Activated CD4-positive, alpha-beta memory T cell treated with anti-CD3 and anti-CD28 coated beads, Interleukin-2, amount 10 ng/mL, durations not matched to agents 7 days and 5 days (primary cell): ENCODE data around the gene SEC62. TPM values are rescaled to one million over a fixed set of nuclear protein-coding genes. Genes with fewer than 3 reads are reported as not detected.

Experiments
- CTCF ChIA-PET: fragments of 350-600 bp; sonication (Branson Sonifier 250); formaldehyde crosslinking; loops from one replicate; lab custom pipeline; 2021; ENCODE audit warnings: antibody characterized with exemption, inconsistent platforms; lab: Charles Lee
- POLR2A ChIA-PET: fragments of 350-600 bp; sonication (Branson Sonifier 250); formaldehyde crosslinking; loops from one replicate; lab custom pipeline; 2021; ENCODE audit warnings: antibody characterized with exemption; lab: Charles Lee
- DNase-seq: peaks from one replicate; pipeline ENCODE4 v3.0.0-alpha.2; 2020
- H3K27ac Mint-ChIP-seq: one replicate; pipeline ENCODE4 v1.8.0; 2021; ENCODE audit warnings: mild to moderate bottlenecking, mixed read lengths
- H3K27me3 Mint-ChIP-seq: one replicate; pipeline ENCODE4 v1.8.0; 2021; ENCODE audit warnings: mixed read lengths
- H3K36me3 Mint-ChIP-seq: one replicate; pipeline ENCODE4 v1.8.0; 2021; ENCODE audit warnings: low read depth, mixed read lengths
- H3K4me1 Mint-ChIP-seq: one replicate; pipeline ENCODE4 v1.8.0; 2021; ENCODE audit warnings: mixed read lengths
- H3K4me3 Mint-ChIP-seq: one replicate; pipeline ENCODE4 v1.8.0; 2021; ENCODE audit warnings: mild to moderate bottlenecking, mixed read lengths
- H3K9me3 Mint-ChIP-seq: one replicate; pipeline ENCODE4 v1.8.0; 2021; ENCODE audit warnings: mixed read lengths
- total RNA-seq, 2 experiments: library from RNA; stranded (reverse); gene quantifications; one replicate each; pipeline ENCODE4 v1.2.3, GENCODE V29; 2021

SEC62 gene
- total RNA-seq, 2 experiments from 2014 or later = 53.7 to 57.9 TPM

DNA sequence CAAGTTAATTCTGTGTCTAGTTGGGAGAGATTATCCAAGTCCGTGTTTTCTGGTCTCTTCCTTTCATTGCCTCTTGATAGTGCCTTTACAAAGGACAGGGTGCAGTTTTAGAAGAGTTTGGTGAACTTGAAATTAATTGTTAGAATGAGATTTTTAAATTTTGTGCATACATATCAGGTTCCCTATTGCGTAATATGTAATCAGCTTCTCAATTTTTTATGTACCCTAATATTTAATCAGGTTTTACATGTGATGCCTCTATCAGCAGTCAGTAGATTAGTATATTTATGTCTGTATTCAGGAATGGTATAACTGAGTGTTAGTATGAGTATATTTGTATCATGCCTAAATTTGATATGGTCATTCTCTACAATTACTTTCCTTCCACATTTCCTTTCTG is 4.9 kb downstream of the SEC62 start:
- H3K27me3 Mint-ChIP-seq = no peaks in the 10 kb centered on the region
- peaks cover 26% of the 10 kb centered on the region for H3K36me3 Mint-ChIP-seq
- H3K4me3 Mint-ChIP-seq = no peak overlapping the region
- no peak for DNase-seq
- no peak overlapping the region for H3K27ac Mint-ChIP-seq
- ChIA-PET POLR2A (no interaction called here), CTCF (no interaction called here)
- H3K4me1 Mint-ChIP-seq = peaks cover 37% of the 10 kb centered on the region
- H3K9me3 Mint-ChIP-seq = no peaks in the 10 kb centered on the region

DNA sequence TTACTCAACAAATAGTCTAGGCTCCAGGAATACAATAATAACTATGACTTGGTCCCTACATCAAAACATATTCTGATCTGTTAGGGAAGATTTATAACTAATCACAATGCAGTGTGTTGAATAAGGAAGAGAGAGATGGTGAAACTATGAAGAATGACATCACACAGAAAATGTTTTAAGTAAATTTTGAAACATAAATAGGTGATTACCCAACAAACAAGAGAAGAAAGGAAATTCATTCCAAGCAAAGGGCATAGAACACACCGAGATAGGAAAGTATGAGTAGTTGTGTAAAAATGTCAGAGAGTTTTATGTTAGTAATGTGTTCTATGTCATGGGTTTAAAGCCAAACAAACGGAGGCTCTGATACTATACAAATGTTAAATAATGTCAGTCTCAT is 13.4 kb downstream of the SEC62 start:
- no peak overlapping the region for H3K4me3 Mint-ChIP-seq
- CTCF ChIA-PET = no interaction called here

DNA sequence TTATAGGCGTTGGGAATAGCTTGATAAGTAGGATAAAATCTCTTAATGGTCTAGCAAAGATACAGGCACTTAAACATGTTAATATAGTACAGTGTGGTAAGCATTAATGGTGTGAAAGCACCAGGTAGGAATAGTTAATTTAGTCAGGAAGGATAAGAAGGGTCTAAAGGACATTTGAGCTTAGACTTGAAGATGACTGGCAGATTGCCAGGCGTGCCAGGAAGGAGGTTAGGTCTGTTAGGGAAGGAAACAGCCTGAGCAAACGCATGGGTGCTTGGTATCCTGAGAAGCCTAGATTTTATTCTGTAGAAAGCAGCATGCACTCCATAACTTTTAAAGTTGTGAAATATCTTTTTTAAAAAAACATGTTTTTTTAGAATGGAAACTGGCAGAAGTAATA is 17.7 kb downstream of the SEC62 start:
- Mint-ChIP-seq H3K4me3 (no peak overlapping the region), H3K36me3 (peaks cover 60% of the 10 kb centered on the region), H3K4me1 (peaks cover 2% of the 10 kb centered on the region), H3K27ac (no peak overlapping the region), H3K27me3 (no peaks in the 10 kb centered on the region), H3K9me3 (no peaks in the 10 kb centered on the region)
- POLR2A ChIA-PET = no interaction called here
- DNase-seq = no peak
- CTCF ChIA-PET = no interaction called here

More for the DNA sequence above, 13.4 kb downstream of the SEC62 start:
- Mint-ChIP-seq H3K9me3 (no peaks in the 10 kb centered on the region), H3K27me3 (no peaks in the 10 kb centered on the region), H3K4me1 (peaks cover 3% of the 10 kb centered on the region), H3K27ac (no peak overlapping the region), H3K36me3 (peaks cover 60% of the 10 kb centered on the region)
- POLR2A ChIA-PET = no interaction called here
- no peak for DNase-seq

DNA sequence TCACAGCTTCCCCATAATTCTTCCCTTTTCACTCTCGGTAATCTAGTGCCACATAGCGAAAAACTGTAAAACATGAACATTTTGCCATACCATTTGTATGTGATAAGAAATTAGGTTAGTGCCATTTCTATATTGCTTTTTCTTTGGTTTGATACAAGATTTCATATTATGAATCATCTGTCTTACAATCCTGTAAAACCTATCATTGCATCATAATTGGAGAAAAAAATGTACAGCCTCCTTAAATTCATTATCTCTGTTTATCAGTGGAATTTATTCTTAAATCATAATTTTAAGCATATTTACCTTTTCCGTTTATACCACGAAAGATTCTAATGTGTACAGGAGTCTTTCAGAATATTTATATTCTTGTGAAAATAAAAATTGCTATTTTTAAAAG is 23.8 kb downstream of the SEC62 start:
- DNase-seq = no peak
- ChIA-PET POLR2A (no interaction called here), CTCF (interaction anchor here (1.2 kb wide), 1 partner anchor 16 kb away, joined by 3 read pairs; no protein-coding TSS in a partner anchor)
- Mint-ChIP-seq H3K27ac (no peak overlapping the region), H3K4me1 (no peaks in the 10 kb centered on the region), H3K27me3 (no peaks in the 10 kb centered on the region), H3K36me3 (peaks cover 25% of the 10 kb centered on the region), H3K4me3 (no peak overlapping the region), H3K9me3 (no peaks in the 10 kb centered on the region)

DNA sequence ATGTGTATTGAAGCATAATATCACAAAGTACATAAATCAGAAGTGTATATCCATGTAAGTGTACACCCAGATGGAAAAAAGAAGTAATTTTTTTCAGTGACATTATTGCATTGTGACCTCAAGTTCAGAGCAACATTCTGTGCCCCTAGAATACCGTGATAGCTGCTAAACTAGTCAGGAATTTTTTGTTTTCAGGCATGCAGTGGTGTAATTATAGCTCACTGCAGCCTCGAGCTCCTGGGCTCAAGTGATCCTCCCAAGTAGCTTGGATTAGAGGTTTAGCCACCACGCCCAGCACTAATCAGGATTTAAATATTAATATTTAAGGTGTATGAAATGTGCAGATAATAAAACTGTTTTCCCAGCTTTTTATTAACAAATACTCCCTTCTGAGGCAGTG is 25.5 kb downstream of the SEC62 start:
- no peak overlapping the region for H3K27ac Mint-ChIP-seq
- ChIA-PET CTCF (no interaction called here), POLR2A (interaction anchor here (1.2 kb wide), 1 partner anchor 25 kb away, joined by 4 read pairs; no protein-coding TSS in a partner anchor)
- no peaks in the 10 kb centered on the region for H3K4me1 Mint-ChIP-seq
- H3K27me3 Mint-ChIP-seq = no peaks in the 10 kb centered on the region
- no peaks in the 10 kb centered on the region for H3K9me3 Mint-ChIP-seq
- H3K36me3 Mint-ChIP-seq = peaks cover 28% of the 10 kb centered on the region
- H3K4me3 Mint-ChIP-seq = no peak overlapping the region
- DNase-seq = no peak

DNA sequence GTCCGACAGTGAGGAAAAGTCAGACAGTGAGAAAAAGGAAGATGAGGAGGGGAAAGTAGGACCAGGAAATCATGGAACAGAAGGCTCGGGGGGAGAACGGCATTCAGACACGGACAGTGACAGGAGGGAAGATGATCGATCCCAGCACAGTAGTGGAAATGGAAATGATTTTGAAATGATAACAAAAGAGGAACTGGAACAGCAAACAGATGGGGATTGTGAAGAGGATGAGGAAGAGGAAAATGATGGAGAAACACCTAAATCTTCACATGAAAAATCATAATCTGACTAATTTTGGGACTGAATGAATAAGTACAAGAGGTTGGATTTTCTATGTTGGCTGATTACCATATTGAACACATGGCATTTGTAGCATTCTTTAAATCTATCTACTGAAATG is 26.2 kb downstream of the SEC62 start:
- DNase-seq = no peak
- H3K36me3 Mint-ChIP-seq = peaks cover 29% of the 10 kb centered on the region
- H3K27me3 Mint-ChIP-seq = no peaks in the 10 kb centered on the region
- H3K27ac Mint-ChIP-seq = no peak overlapping the region
- no peaks in the 10 kb centered on the region for H3K4me1 Mint-ChIP-seq
- ChIA-PET CTCF (no interaction called here), POLR2A (interaction anchor here (1.2 kb wide), 1 partner anchor 26 kb away, joined by 4 read pairs; no protein-coding TSS in a partner anchor)
- H3K4me3 Mint-ChIP-seq = no peak overlapping the region
- no peaks in the 10 kb centered on the region for H3K9me3 Mint-ChIP-seq

DNA sequence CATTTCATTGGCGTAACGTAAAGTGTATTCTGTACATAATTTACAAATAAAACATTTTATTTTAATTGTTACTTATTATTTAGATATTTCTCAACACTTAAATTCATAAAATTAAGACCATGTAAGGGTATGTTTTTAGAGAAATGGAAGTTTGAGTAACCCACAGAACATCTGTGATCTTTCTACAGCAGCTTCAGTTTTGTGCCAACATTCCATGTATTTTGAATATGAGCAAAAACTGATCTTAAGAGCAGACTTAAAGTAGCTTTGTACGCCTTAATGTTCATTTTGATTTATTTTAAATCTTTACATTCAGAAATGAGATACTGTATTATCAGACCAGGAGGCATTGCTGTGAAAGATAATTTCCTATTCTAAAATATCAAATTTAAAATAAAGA is 27.2 kb downstream of the SEC62 start:
- peaks cover 28% of the 10 kb centered on the region for H3K36me3 Mint-ChIP-seq

DNA sequence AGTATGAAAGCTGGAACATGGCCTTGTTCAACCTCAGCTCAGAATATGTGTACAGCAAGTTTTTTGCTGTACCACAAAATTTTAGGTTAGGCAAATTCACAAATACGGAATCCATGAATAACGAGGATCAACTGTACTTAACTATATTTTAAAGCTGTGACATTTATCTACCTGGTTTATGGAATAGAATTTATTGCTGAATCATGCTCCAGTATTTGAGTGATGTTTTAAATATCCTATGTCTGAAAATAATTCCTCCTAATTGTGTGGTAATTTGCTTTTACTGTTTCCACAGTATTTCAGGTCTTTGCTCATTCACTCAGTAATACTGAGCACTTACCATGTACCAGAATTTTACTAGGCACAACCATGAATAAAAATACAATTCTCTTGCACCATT is 29.5 kb downstream of the SEC62 start:
- no peak for DNase-seq
- POLR2A ChIA-PET = no interaction called here
- no peak overlapping the region for H3K4me3 Mint-ChIP-seq
- H3K9me3 Mint-ChIP-seq = no peaks in the 10 kb centered on the region
- H3K4me1 Mint-ChIP-seq = peaks cover 12% of the 10 kb centered on the region
- peaks cover 32% of the 10 kb centered on the region for H3K36me3 Mint-ChIP-seq
- CTCF ChIA-PET = no interaction called here
- H3K27ac Mint-ChIP-seq = no peak overlapping the region
- H3K27me3 Mint-ChIP-seq = no peaks in the 10 kb centered on the region

More for the DNA sequence above, 27.2 kb downstream of the SEC62 start:
- H3K27ac Mint-ChIP-seq = no peak overlapping the region
- H3K4me1 Mint-ChIP-seq = peaks cover 4% of the 10 kb centered on the region
- POLR2A ChIA-PET = no interaction called here
- no peak for DNase-seq
- no peaks in the 10 kb centered on the region for H3K9me3 Mint-ChIP-seq
- H3K4me3 Mint-ChIP-seq = no peak overlapping the region
- CTCF ChIA-PET = no interaction called here
- H3K27me3 Mint-ChIP-seq = no peaks in the 10 kb centered on the region

DNA sequence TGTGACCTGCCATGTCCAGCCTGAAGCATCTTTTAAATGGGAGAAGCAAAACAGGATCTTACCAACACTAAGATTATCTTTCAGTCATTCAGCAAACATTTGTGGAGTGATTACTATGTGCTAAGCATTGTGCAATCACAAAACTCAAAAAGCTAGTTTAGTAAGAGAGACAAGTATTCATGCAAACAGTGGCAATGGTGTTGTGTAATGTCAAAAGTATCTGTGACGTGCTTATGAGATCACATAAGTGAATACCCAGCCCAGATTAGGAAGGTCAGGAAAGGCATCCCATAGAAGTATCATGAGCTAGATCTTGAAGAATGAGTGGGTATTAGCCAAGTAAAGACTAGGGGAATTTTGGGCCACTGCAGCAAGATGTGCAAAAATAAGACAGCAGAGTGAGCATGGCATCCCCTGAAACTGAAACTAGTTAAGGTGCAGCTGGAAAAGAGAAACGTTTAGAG is 32.1 kb downstream of the SEC62 start:
- no peaks in the 10 kb centered on the region for H3K27me3 Mint-ChIP-seq
- DNase-seq = no peak
- CTCF ChIA-PET = no interaction called here
- POLR2A ChIA-PET = interaction anchor here (1.0 kb wide), 1 partner anchor 13 kb away, joined by 3 read pairs; no protein-coding TSS in a partner anchor
- peaks cover 26% of the 10 kb centered on the region for H3K4me1 Mint-ChIP-seq
- no peak overlapping the region for H3K4me3 Mint-ChIP-seq
- H3K27ac Mint-ChIP-seq = no peak overlapping the region
- H3K9me3 Mint-ChIP-seq = no peaks in the 10 kb centered on the region
- peaks cover 24% of the 10 kb centered on the region for H3K36me3 Mint-ChIP-seq

DNA sequence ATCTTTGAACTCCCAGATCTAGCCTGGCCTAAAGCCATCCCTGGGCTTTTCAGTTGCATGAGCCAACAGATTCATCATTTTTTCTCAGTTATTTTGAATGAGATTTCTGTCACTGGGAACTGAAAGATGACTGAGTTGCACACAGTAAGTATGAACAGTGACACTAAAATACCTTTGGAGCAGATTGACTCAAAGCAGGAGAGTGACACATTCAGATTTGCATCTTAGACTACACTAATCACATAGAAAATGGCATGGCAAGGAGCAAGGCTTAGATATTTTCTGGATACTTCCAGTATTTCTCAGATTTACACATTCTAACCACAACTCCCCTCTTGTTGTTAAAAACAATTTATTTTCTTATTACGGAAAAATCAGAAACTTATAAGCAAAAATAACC is 32.8 kb downstream of the SEC62 start:
- Mint-ChIP-seq H3K9me3 (no peaks in the 10 kb centered on the region), H3K4me3 (no peak overlapping the region), H3K36me3 (peaks cover 24% of the 10 kb centered on the region), H3K27ac (no peak overlapping the region), H3K27me3 (no peaks in the 10 kb centered on the region), H3K4me1 (peaks cover 26% of the 10 kb centered on the region)
- no peak for DNase-seq
- ChIA-PET CTCF (no interaction called here), POLR2A (interaction anchor here (1.0 kb wide), 1 partner anchor 12 kb away, joined by 3 read pairs; no protein-coding TSS in a partner anchor)

DNA sequence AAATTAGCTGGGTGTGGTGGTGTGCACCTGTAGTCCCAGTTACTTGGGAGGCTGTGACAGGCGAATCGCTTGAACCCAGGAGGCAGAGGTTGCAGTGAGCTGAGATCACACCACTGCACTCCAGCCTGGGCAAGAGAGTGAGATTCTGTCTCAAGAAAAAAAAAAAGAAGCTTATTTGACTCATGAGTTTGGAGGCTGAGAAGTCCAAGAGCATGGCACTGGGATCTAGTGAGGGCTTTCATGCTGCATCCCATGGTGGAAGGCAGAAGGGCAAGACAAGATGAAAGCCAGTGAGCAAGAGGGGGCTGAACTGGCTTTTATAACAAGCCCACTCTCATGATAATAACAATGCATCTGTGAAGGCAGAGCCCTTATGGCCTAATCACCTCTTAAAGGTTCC is 33.4 kb downstream of the SEC62 start:
- Mint-ChIP-seq H3K27ac (no peak overlapping the region), H3K36me3 (peaks cover 24% of the 10 kb centered on the region), H3K9me3 (no peaks in the 10 kb centered on the region), H3K4me3 (no peak overlapping the region), H3K4me1 (peaks cover 26% of the 10 kb centered on the region), H3K27me3 (no peaks in the 10 kb centered on the region)
- CTCF ChIA-PET = no interaction called here
- POLR2A ChIA-PET = no interaction called here
- DNase-seq = no peak

DNA sequence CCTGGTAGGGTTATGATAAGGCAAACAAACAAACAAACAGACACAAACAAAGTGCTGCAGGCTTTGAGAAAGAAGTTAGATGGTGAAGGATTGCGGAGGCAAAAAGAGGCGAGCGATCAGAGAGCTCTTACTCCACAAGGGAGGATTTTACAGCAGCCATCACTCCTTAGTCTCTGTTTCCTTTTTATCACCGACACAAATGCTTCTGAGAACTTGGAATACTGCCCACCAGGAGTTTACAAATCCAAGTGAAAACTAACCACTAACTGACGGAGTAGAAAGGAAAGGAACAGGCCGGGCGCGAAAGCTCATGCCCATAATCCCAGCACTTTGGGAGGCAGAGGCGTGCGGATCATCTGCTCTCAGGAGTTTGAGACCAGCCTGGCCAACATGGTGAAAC is 35.6 kb downstream of the SEC62 start:
- H3K9me3 Mint-ChIP-seq = no peaks in the 10 kb centered on the region
- H3K4me1 Mint-ChIP-seq = peaks cover 39% of the 10 kb centered on the region
- POLR2A ChIA-PET = no interaction called here
- no peak for DNase-seq
- H3K36me3 Mint-ChIP-seq = peaks cover 16% of the 10 kb centered on the region
- no peak overlapping the region for H3K27ac Mint-ChIP-seq
- no peaks in the 10 kb centered on the region for H3K27me3 Mint-ChIP-seq
- CTCF ChIA-PET = interaction anchor here (1.2 kb wide), 1 partner anchor 26 kb away, joined by 3 read pairs; no protein-coding TSS in a partner anchor
- H3K4me3 Mint-ChIP-seq = no peak overlapping the region

DNA sequence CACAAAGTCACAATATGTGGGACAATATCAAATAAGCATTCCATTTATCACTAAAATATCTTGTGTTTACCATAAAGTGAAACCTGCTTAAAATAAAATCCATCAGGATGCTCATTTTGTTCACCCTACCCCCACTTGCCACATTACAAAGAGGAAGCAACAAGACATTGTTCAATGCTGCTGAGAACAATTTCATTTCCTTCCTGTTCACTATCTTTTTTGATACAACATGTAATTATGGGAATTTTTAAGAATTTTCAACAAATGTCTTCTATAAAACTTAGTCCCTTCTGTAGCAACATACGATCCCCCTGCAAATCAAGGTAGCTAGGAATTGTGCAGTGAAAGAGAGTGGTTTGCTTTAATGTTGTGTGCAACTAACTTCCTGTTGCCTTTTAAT is 36.3 kb downstream of the SEC62 start:
- Mint-ChIP-seq H3K27me3 (no peaks in the 10 kb centered on the region), H3K9me3 (no peaks in the 10 kb centered on the region), H3K36me3 (peaks cover 16% of the 10 kb centered on the region), H3K27ac (no peak overlapping the region), H3K4me3 (no peak overlapping the region), H3K4me1 (peaks cover 41% of the 10 kb centered on the region)
- POLR2A ChIA-PET = no interaction called here
- CTCF ChIA-PET = interaction anchor here (0.9 to 1.2 kb wide), 2 partner anchors 13 to 26 kb away, joined by 3 read pairs; no protein-coding TSS in a partner anchor
- DNase-seq = no peak

DNA sequence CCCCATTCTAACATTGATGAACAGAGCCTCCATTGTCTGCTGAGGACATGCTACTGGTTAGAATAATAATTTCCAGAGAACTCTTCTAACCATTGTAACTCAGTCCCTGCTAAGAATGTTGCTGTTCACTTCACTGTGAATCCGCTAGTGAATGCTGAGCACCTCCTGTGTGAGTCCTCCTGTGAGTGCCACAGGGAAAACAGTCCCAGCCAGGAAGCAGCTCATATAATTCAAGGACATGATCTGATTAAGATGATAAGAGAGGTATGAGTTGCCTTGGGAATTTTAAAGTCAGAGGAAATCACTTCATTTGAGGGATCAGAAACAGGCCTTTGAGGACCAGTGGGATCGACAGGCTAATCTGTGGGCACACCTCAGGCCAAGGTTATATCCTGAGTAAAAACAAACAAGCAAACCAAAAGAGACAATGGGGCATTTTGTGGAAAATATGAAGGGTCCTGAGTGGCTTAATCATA is 37.3 kb downstream of the SEC62 start:
- Mint-ChIP-seq H3K27me3 (no peaks in the 10 kb centered on the region), H3K36me3 (peaks cover 11% of the 10 kb centered on the region), H3K9me3 (no peaks in the 10 kb centered on the region), H3K4me3 (no peak overlapping the region), H3K27ac (no peak overlapping the region), H3K4me1 (peaks cover 40% of the 10 kb centered on the region)
- DNase-seq = no peak
- ChIA-PET POLR2A (no interaction called here), CTCF (no interaction called here)
